ENCODE measurements around the gene GATA1. TPM values are rescaled to one million over a fixed set of nuclear protein-coding genes. Genes with fewer than 3 reads are reported as not detected.
A peak's percentile ranks its signal among the peaks of the same experiment; 100 is the strongest.

The GATA1 gene
- polyA plus RNA-seq, 2 of the 4 experiments (the other 2 are of a cell fraction) = not detected

DNA sequence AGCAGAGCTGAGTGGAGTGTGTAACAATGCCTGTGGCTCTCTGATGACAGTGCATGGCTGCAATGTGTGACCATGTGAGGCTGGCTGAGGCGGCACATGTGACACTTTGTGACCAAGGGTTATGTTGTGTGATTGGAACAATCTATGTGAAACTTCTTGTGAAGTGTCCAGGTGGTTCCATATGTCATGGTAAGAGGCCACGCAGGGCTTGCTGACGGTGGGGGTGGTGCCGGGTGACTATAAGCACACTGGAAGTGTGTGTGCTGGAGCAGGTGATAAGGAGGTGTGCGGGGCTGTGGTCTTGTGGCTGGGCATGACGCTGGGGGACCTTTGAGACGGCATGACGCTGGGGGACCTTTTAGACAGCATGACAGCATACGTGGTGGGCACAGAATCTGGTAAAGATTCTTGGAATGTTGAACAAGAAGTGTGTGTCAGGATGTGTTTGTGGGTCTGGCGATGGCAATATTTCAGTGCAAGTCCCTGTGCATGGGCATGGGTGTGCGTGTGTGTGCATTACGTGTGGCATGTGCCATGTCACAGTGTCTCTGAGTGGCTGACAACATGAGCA, 8.0 kb downstream of the GATA1 start:
- no peak for DNase-seq (ENCODE audit: low read depth in 1 of 2, low spot score in 1 of 2)
- H3K27ac ChIP-seq = peak overlapping the region in 1 of 2 experiments; percentile 77; a peak in 3 of 6 replicates
- H3K4me1 ChIP-seq = peaks cover 12% of the 10 kb centered on the region
- no peak overlapping the region for H3K4me3 ChIP-seq
- TF ChIP-seq EP300 (IDR thresholded peaks at IDR 0.05) (no peak), HOXB13 (CRISPR knock-in tag; IDR thresholded peaks at IDR 0.05; ENCODE audit: low read depth) (no peak), SREBF2 (IDR thresholded peaks at IDR 0.05) (no peak), RARB (CRISPR knock-in tag; IDR thresholded peaks at IDR 0.05) (no peak), KDM5A (IDR thresholded peaks at IDR 0.05) (no peak), ESRRA (IDR thresholded peaks at IDR 0.05; ENCODE audit: borderline replicate concordance, low read length) (no peak), RAD21 (conservative IDR thresholded peaks at IDR 0.05 in 1 of 2, IDR thresholded peaks at IDR 0.05 in 1 of 2) (no peak), ZNF302 (CRISPR knock-in tag; IDR thresholded peaks at IDR 0.05) (no peak), SMC3 (IDR thresholded peaks at IDR 0.05) (no peak), CBX2 (IDR thresholded peaks at IDR 0.05; ENCODE audit: borderline replicate concordance, low read depth) (no peak), ZFP36 (IDR thresholded peaks at IDR 0.05; ENCODE audit: borderline replicate concordance, partially characterized antibody) (no peak), JUN (IDR thresholded peaks at IDR 0.05) (no peak), TP53 (CRISPR knock-in tag; IDR thresholded peaks at IDR 0.05) (no peak), MAZ (IDR thresholded peaks at IDR 0.05; ENCODE audit: borderline replicate concordance, low read depth, low read length) (no peak)
- TF ChIP-seq, protein P1, sequence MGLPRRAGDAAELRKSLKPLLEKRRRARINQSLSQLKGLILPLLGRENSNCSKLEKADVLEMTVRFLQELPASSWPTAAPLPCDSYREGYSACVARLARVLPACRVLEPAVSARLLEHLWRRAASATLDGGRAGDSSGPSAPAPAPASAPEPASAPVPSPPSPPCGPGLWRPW (IDR thresholded peaks at IDR 0.05) = no peak
- TF ChIP-seq, protein P2, sequence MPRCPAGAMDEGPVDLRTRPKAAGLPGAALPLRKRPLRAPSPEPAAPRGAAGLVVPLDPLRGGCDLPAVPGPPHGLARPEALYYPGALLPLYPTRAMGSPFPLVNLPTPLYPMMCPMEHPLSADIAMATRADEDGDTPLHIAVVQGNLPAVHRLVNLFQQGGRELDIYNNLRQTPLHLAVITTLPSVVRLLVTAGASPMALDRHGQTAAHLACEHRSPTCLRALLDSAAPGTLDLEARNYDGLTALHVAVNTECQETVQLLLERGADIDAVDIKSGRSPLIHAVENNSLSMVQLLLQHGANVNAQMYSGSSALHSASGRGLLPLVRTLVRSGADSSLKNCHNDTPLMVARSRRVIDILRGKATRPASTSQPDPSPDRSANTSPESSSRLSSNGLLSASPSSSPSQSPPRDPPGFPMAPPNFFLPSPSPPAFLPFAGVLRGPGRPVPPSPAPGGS (IDR thresholded peaks at IDR 0.05) = no peak
- TF ChIP-seq, protein P3, sequence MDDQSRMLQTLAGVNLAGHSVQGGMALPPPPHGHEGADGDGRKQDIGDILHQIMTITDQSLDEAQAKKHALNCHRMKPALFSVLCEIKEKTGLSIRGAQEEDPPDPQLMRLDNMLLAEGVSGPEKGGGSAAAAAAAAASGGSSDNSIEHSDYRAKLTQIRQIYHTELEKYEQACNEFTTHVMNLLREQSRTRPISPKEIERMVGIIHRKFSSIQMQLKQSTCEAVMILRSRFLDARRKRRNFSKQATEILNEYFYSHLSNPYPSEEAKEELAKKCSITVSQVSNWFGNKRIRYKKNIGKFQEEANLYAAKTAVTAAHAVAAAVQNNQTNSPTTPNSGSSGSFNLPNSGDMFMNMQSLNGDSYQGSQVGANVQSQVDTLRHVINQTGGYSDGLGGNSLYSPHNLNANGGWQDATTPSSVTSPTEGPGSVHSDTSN (IDR thresholded peaks at IDR 0.05) = no peak
- TF ChIP-seq, protein P4, sequence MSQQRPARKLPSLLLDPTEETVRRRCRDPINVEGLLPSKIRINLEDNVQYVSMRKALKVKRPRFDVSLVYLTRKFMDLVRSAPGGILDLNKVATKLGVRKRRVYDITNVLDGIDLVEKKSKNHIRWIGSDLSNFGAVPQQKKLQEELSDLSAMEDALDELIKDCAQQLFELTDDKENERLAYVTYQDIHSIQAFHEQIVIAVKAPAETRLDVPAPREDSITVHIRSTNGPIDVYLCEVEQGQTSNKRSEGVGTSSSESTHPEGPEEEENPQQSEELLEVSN (IDR thresholded peaks at IDR 0.05; ENCODE audit: borderline replicate concordance, low read depth) = no peak
- TF ChIP-seq, protein P5, sequence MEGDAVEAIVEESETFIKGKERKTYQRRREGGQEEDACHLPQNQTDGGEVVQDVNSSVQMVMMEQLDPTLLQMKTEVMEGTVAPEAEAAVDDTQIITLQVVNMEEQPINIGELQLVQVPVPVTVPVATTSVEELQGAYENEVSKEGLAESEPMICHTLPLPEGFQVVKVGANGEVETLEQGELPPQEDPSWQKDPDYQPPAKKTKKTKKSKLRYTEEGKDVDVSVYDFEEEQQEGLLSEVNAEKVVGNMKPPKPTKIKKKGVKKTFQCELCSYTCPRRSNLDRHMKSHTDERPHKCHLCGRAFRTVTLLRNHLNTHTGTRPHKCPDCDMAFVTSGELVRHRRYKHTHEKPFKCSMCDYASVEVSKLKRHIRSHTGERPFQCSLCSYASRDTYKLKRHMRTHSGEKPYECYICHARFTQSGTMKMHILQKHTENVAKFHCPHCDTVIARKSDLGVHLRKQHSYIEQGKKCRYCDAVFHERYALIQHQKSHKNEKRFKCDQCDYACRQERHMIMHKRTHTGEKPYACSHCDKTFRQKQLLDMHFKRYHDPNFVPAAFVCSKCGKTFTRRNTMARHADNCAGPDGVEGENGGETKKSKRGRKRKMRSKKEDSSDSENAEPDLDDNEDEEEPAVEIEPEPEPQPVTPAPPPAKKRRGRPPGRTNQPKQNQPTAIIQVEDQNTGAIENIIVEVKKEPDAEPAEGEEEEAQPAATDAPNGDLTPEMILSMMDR (IDR thresholded peaks at IDR 0.05) = no peak
- H3K9me3 ChIP-seq = no peaks in the 10 kb centered on the region
- POLR2A ChIA-PET = no interaction called here
- ATAC-seq = no peak
- 91% methylated on average over 12 of the region's 12 CpGs for WGBS (ENCODE audit: missing lambda C conversion rate)
- FAIRE-seq = no peak
- CTCF ChIA-PET = interaction anchor here (1.0 kb wide), 1 partner anchor 146 kb away, joined by 4 read pairs; no protein-coding TSS in a partner anchor
- no peak overlapping the region for H3K4me2 ChIP-seq

DNA sequence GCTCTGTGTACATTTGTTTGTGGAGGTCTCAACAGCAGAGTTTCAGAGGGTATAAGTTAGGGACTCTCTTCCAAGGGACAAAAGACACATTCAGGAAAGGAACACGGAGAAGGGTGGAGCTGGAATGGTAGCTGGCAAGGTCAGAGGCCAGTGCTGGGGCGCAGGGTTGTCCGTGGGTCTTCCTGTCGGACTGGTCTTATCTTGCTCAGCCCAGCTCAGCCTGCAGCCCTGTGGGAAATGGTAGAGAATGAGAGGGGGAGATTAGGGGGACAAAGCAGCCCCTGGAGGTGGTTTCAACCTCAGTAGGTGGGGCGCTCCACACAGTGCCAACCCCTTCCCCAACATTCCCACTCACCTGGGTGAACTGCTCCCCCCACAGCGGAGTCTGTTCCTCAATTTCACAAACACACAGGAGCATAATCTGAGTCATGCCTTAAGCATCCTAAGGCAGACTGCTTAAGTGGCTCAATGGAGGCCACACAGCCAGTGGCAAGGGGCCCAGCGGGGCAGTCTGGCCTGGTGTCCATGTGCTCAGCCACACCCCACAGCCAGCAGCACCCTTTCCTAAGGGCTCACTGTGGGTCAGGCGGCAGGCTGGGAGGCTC, 8.6 kb downstream of the GATA1 start:
- DNase-seq (ENCODE audit: low read depth in 1 of 2, low spot score in 1 of 2) = peak; percentile 15 to 38
- POLR2A ChIA-PET = no interaction called here
- H3K4me3 ChIP-seq = no peak overlapping the region
- 55% methylated on average over 8 of the region's 8 CpGs for WGBS (ENCODE audit: missing lambda C conversion rate)
- TF ChIP-seq CBX8 (IDR thresholded peaks at IDR 0.05) = no peak
- TF ChIP-seq, protein P6, sequence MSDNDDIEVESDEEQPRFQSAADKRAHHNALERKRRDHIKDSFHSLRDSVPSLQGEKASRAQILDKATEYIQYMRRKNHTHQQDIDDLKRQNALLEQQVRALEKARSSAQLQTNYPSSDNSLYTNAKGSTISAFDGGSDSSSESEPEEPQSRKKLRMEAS (IDR thresholded peaks at IDR 0.05) = 0 out of 2 replicates have a peak, but pooled peaks have one; percentile 36
- H3K9me3 ChIP-seq = no peaks in the 10 kb centered on the region
- peaks cover 12% of the 10 kb centered on the region for H3K4me1 ChIP-seq
- ATAC-seq = peak; percentile 67 to 75; a peak in 5 of 6 replicates
- FAIRE-seq = no peak
- H3K4me2 ChIP-seq = peak overlapping the region; percentile 51
- CTCF ChIA-PET = interaction anchor here (1.0 kb wide), 1 partner anchor 147 kb away, joined by 4 read pairs; no protein-coding TSS in a partner anchor
- peak overlapping the region; percentile 40 to 77; a peak in 3 of 6 replicates for H3K27ac ChIP-seq
